HCT116 (cell line): ENCODE measurements around the gene LUZP2. TPM values are rescaled to one million over a fixed set of nuclear protein-coding genes. Genes with fewer than 3 reads are reported as not detected.

Source experiments
- ATAC-seq: fragments of 200-7000 bp; cut with Tn5 transposase; 2 replicates; pipeline ENCODE4 v1.9.1; 2020; ENCODE audit warnings: mild to moderate bottlenecking, moderate library complexity
- BruUV-seq: library from RNA; stranded (reverse); fragments of 400-500 nt; replicated peaks from 2 replicates; lab custom pipeline; 2021; lab: Mats Ljungman, UMichigan
- CTCF ChIA-PET: fragments of 300-600 bp; sonication (Branson Sonifier 250); formaldehyde crosslinking; loops from one replicate; lab custom pipeline; 2021; ENCODE audit warnings: antibody characterized with exemption; lab: Charles Lee
- POLR2A ChIA-PET: fragments of 300-600, 350-600 bp; sonication (Branson Sonifier 250); formaldehyde crosslinking; loops from one replicate; lab custom pipeline; 2021; ENCODE audit warnings: antibody characterized with exemption; lab: Charles Lee
- RAD21 ChIA-PET, 2 experiments: fragments of 300-600 bp; sonication (Branson Sonifier 250); formaldehyde crosslinking; loops; one replicate each; lab custom pipeline; 2023; ENCODE audit warnings: low total read pairs in 2 of 2; ENCODE audit not compliant: uncharacterized antibody in 2 of 2, unreplicated experiment in 2 of 2, low non-redundant PET in 1 of 2; lab: Charles Lee
- DNase-seq: peaks from one replicate; pipeline ENCODE4 v3.0.0-alpha.2; 2010; ENCODE audit warnings: low read depth, low spot score
- H2AFZ ChIP-seq: fragments of 200-600 bp; shearing (Covaris generic), sonication (generic); 2 replicates; pipeline ENCODE4 v1.6.1; 2017; ENCODE audit warnings: low read depth, mixed run types, mixed read lengths, antibody characterized with exemption, low read length; ENCODE audit not compliant: poor library complexity, severe bottlenecking
- H3K27ac ChIP-seq: 2 replicates; pipeline ENCODE4 v1.5.1; 2012; ENCODE audit warnings: low read depth, low read length
- H3K27me3 ChIP-seq: fragments of 200-600 bp; sonication (generic); 2 replicates; pipeline ENCODE4 v1.6.1; 2016; ENCODE audit warnings: mixed run types, low read length, mixed read lengths; ENCODE audit not compliant: insufficient read depth
- H3K36me3 ChIP-seq, 2 experiments: fragments of 200-500 bp in 1 of 2; fragments of 200-600 bp in 1 of 2; sonication (Bioruptor generic) in 1 of 2; sonication (generic) in 1 of 2; 2 replicates each; pipeline versions ENCODE4 v1.5.1 to v1.6.1; 2014 to 2016; ENCODE audit warnings: low read length in 2 of 2, inconsistent platforms in 1 of 2, mixed read lengths in 1 of 2, mixed run types in 1 of 2; ENCODE audit not compliant: insufficient read depth in 2 of 2, control insufficient read depth in 1 of 2
- H3K4me1 ChIP-seq, 2 experiments: fragments of 200-600 bp in 1 of 2; sonication (generic) in 1 of 2; 2 replicates each; pipeline versions ENCODE4 v1.5.1 to v1.6.1; 2012 to 2017; ENCODE audit warnings: low read length in 2 of 2, inconsistent platforms in 1 of 2, mild to moderate bottlenecking in 1 of 2, mixed read lengths in 1 of 2, mixed run types in 1 of 2, moderate library complexity in 1 of 2; ENCODE audit not compliant: insufficient read depth in 2 of 2, control insufficient read depth in 1 of 2
- H3K4me2 ChIP-seq: fragments of 200-600 bp; sonication (generic); 2 replicates; pipeline ENCODE4 v1.6.1; 2017; ENCODE audit warnings: mixed run types, low read length, mixed read lengths
- H3K4me3 ChIP-seq, 2 experiments: fragments of 200-600 bp in 1 of 2; sonication (generic) in 1 of 2; replicated peaks in 1 of 2; 2 replicates each; pipeline ENCODE4 v1.5.1; 2011 to 2016; ENCODE audit warnings: low read length in 2 of 2, control low read depth in 1 of 2, low read depth in 1 of 2, mild to moderate bottlenecking in 1 of 2, mixed read lengths in 1 of 2, mixed run types in 1 of 2
- H3K79me2 ChIP-seq: fragments of 200-600 bp; sonication (generic); 2 replicates; pipeline ENCODE4 v1.6.1; 2017; ENCODE audit warnings: mild to moderate bottlenecking, mixed run types, low read length, moderate library complexity, mixed read lengths; ENCODE audit not compliant: insufficient read depth
- H3K9ac ChIP-seq: fragments of 200-600 bp; sonication (generic); 2 replicates; pipeline ENCODE4 v1.6.1; 2016; ENCODE audit warnings: low read length, mixed read lengths
- H3K9me2 ChIP-seq: fragments of 200-600 bp; sonication (generic), shearing (Covaris generic); 2 replicates; pipeline ENCODE4 v1.6.1; 2017; ENCODE audit warnings: mixed run types, mild to moderate bottlenecking, moderate library complexity; ENCODE audit not compliant: insufficient read depth
- H3K9me3 ChIP-seq, 2 experiments: fragments of 200-500 bp in 1 of 2; fragments of 200-600 bp in 1 of 2; sonication (Bioruptor generic) in 1 of 2; sonication (generic) in 1 of 2; 2 replicates each; pipeline ENCODE4 v1.6.1; 2014 to 2017; ENCODE audit warnings: low read length in 2 of 2, mixed read lengths in 2 of 2, inconsistent platforms in 1 of 2, low read depth in 1 of 2, mild to moderate bottlenecking in 1 of 2, mixed run types in 1 of 2, moderate library complexity in 1 of 2; ENCODE audit not compliant: control insufficient read depth in 1 of 2, insufficient read depth in 1 of 2
- H4K20me1 ChIP-seq: fragments of 200-600 bp; sonication (generic), shearing (Covaris generic); 2 replicates; pipeline ENCODE4 v1.6.1; 2017; ENCODE audit warnings: mixed run types, mild to moderate bottlenecking, moderate library complexity; ENCODE audit not compliant: insufficient read depth
- CBX3 ChIP-seq: IDR thresholded peaks from 2 replicates; pipeline ENCODE4 v1.6.1; 2012; ENCODE audit warnings: low read depth
- CTCF ChIP-seq, 3 experiments: fragments of 200-600 bp in 1 of 3; sonication (generic) in 1 of 3; IDR thresholded peaks in 2 of 3; conservative IDR thresholded peaks in 1 of 3; 2 replicates each; pipeline ENCODE4 v1.5.1; 2012 to 2017; ENCODE audit warnings: low read depth in 2 of 3, low read length in 2 of 3, antibody characterized with exemption in 1 of 3, borderline replicate concordance in 1 of 3, control low read depth in 1 of 3, mild to moderate bottlenecking in 1 of 3, mixed read lengths in 1 of 3, mixed run types in 1 of 3, moderate library complexity in 1 of 3; ENCODE audit not compliant: insufficient read depth in 1 of 3
- EZH2phosphoT487 ChIP-seq: fragments of 200-600 bp; IDR thresholded peaks from 2 replicates; pipeline ENCODE4 v1.6.1; 2018; ENCODE audit warnings: antibody characterized with exemption, borderline replicate concordance
- MAX ChIP-seq: IDR thresholded peaks from 2 replicates; pipeline ENCODE4 v1.6.1; 2012
- POLR2A ChIP-seq: IDR thresholded peaks from 2 replicates; pipeline ENCODE4 v1.7.0; 2011; ENCODE audit warnings: borderline replicate concordance; ENCODE audit not compliant: insufficient read depth, insufficient read length; ENCODE audit errors: extremely low read depth
- POLR2AphosphoS5 ChIP-seq: IDR thresholded peaks from 2 replicates; pipeline ENCODE4 v1.6.1; 2011; ENCODE audit warnings: mild to moderate bottlenecking, low read depth, low read length, moderate library complexity
- SP1 ChIP-seq: IDR thresholded peaks from 2 replicates; pipeline ENCODE4 v1.6.1; 2012; ENCODE audit warnings: low read depth
- SRF ChIP-seq: IDR thresholded peaks from 2 replicates; pipeline ENCODE4 v1.6.1; 2012; ENCODE audit warnings: low read depth
- YY1 ChIP-seq: IDR thresholded peaks from 2 replicates; pipeline ENCODE4 v1.6.1; 2011; ENCODE audit warnings: low read length, low read depth, moderate library complexity, mild to moderate bottlenecking; ENCODE audit not compliant: insufficient replicate concordance; ENCODE audit errors: extremely low read depth
- ZFX ChIP-seq: fragments of 450-650 bp; IDR thresholded peaks from 2 replicates; pipeline ENCODE4 v1.6.1; 2017
- intact Hi-C: fragments of 100-400 bp; cut with micrococcal nuclease; formaldehyde crosslinking; loops from 2 replicates; pipeline ENCODE4 v1.10.0; 2022
- total RNA-seq: library from RNA; stranded (reverse); gene quantifications from one replicate; pipeline ENCODE4 v1.2.1, GENCODE V29; 2021; ENCODE audit not compliant: unreplicated experiment
- TF ChIP-seq, protein P1 (sequence below): IDR thresholded peaks from 2 replicates; pipeline ENCODE4 v1.6.1; 2012; ENCODE audit warnings: low read depth
- TF ChIP-seq, protein P2 (sequence below): IDR thresholded peaks from 2 replicates; pipeline ENCODE4 v1.6.1; 2012

LUZP2 gene
- total RNA-seq, 1 experiment from 2014 or later = not detected

- Histone ChIP-seq H3K9me2 (no peaks in the 10 kb centered on the region), H3K4me2 (no peak overlapping the region), H3K9ac (no peak overlapping the region), H3K4me1 (no peaks in the 10 kb centered on the region), H3K9me3 (peaks cover 9 to 17% of the 10 kb centered on the region in 2 experiments; a peak in 2 of 4 replicates), H3K4me3 (no peak overlapping the region), H3K27me3 (no peaks in the 10 kb centered on the region), H3K79me2 (no peaks in the 10 kb centered on the region), H2AFZ (no peak overlapping the region), H3K36me3 (no peaks in the 10 kb centered on the region), H3K27ac (no peak overlapping the region), H4K20me1 (no peaks in the 10 kb centered on the region)
- no TSS peak for BruUV-seq
- POLR2A ChIA-PET = no interaction called here
- TF ChIP-seq YY1 (no peak), MAX (no peak), ZFX (no peak), EZH2phosphoT487 (no peak), SRF (no peak), CBX3 (no peak), POLR2AphosphoS5 (no peak), CTCF (IDR thresholded peaks at IDR 0.05 in 2 of 3, conservative IDR thresholded peaks at IDR 0.05 in 1 of 3; ENCODE audit: borderline replicate concordance in 1 of 3, insufficient read depth in 1 of 3, low read depth in 2 of 3, low read length in 2 of 3) (no peak), POLR2A (no peak), SP1 (no peak)
- TF ChIP-seq, protein P1, sequence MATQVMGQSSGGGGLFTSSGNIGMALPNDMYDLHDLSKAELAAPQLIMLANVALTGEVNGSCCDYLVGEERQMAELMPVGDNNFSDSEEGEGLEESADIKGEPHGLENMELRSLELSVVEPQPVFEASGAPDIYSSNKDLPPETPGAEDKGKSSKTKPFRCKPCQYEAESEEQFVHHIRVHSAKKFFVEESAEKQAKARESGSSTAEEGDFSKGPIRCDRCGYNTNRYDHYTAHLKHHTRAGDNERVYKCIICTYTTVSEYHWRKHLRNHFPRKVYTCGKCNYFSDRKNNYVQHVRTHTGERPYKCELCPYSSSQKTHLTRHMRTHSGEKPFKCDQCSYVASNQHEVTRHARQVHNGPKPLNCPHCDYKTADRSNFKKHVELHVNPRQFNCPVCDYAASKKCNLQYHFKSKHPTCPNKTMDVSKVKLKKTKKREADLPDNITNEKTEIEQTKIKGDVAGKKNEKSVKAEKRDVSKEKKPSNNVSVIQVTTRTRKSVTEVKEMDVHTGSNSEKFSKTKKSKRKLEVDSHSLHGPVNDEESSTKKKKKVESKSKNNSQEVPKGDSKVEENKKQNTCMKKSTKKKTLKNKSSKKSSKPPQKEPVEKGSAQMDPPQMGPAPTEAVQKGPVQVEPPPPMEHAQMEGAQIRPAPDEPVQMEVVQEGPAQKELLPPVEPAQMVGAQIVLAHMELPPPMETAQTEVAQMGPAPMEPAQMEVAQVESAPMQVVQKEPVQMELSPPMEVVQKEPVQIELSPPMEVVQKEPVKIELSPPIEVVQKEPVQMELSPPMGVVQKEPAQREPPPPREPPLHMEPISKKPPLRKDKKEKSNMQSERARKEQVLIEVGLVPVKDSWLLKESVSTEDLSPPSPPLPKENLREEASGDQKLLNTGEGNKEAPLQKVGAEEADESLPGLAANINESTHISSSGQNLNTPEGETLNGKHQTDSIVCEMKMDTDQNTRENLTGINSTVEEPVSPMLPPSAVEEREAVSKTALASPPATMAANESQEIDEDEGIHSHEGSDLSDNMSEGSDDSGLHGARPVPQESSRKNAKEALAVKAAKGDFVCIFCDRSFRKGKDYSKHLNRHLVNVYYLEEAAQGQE = no peak
- TF ChIP-seq, protein P2, sequence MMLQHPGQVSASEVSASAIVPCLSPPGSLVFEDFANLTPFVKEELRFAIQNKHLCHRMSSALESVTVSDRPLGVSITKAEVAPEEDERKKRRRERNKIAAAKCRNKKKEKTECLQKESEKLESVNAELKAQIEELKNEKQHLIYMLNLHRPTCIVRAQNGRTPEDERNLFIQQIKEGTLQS = no peak
- ATAC-seq (no peak), DNase-seq (no peak)
- CTCF ChIA-PET = no interaction called here
- intact Hi-C loops = no loop called here
- RAD21 ChIA-PET = no interaction called here
These were observed 375.3 kb downstream of the LUZP2 start for GRCh38 chr11:24872186-24872585.
